ENCODE data around the gene TUBA1B.
A peak's percentile ranks its signal among the peaks of the same experiment; 100 is the strongest.

Gene TUBA1B

DNA sequence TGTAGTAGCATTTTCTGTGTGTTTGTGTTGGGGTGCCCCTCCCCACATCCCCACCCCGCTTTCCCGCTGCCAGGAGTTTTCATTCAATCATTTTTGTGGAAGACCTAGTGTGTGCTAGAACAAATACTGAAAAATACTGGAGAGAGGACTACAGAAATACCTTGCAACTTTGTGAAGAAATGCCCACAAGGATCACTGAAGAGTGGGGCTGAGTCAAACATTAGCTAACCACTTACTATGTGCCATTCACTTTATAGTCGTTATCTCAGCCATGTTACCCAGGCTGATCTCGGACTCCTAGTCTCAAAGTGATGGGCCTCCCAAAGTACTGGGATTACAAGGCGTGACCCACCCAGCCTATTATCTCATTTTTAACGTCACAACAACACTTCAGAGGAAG, 20.0 kb downstream of the TUBA1B start:
- peaks cover 6% of the 10 kb centered on the region; the same call in 1 of the 2 replicates for H3K36me3 ChIP-seq
- peak overlapping the region; percentile 36; the same call in 1 of the 2 replicates for H3K27ac ChIP-seq
- peak overlapping the region; percentile 98 for H3K4me3 ChIP-seq (ENCODE audit: low read depth, low read length)
- no peak for DNase-seq
- H3K27me3 ChIP-seq (ENCODE audit: insufficient read depth, low read depth, severe bottlenecking): no peaks in the 10 kb centered on the region
- H3K9me3 ChIP-seq (ENCODE audit: severe bottlenecking): peaks cover 3% of the 10 kb centered on the region
- TF ChIP-seq, protein P1, sequence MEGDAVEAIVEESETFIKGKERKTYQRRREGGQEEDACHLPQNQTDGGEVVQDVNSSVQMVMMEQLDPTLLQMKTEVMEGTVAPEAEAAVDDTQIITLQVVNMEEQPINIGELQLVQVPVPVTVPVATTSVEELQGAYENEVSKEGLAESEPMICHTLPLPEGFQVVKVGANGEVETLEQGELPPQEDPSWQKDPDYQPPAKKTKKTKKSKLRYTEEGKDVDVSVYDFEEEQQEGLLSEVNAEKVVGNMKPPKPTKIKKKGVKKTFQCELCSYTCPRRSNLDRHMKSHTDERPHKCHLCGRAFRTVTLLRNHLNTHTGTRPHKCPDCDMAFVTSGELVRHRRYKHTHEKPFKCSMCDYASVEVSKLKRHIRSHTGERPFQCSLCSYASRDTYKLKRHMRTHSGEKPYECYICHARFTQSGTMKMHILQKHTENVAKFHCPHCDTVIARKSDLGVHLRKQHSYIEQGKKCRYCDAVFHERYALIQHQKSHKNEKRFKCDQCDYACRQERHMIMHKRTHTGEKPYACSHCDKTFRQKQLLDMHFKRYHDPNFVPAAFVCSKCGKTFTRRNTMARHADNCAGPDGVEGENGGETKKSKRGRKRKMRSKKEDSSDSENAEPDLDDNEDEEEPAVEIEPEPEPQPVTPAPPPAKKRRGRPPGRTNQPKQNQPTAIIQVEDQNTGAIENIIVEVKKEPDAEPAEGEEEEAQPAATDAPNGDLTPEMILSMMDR (IDR thresholded peaks at IDR 0.05; ENCODE audit: low read depth, low read length): no peak

DNA sequence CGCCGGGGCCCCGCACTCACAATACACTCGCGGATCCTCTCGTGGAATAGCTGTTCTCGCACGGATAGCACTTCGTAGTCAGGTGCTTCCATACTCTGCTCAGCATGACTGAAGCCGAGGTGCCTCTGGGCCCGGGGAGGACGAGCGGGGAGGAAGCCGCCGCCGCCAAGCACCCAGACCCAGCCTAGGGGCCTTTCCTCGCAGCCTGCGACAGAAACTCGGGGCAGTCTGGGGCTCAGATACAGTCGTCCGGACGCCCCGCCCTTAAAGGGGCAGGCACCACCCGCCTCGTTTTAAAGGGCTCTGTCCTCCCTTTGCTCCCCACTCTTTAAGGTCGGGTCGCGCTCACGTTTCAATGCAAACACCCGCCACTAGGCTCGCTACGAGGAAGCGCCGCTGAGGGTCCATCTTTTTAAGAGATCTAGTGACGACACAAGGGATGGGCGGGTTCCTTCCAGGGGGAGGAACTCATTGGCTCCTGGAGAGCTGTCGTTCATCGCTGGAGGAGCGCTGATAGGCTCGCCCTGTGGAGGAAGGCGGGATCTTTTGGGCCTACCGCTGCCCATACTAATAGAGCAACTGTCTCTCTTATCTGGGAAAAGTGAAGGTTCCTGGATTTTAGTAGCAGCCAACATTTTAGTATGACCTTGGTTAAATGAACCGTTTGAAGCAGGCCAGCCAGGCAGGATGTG, 20.6 kb downstream of the TUBA1B start, which contains the start of gene LMBR1L:
TSS of gene LMBR1L (minus strand) at position 384 of the 692 bp plus-strand sequence. CDS start at position 92, 292 bp downstream.
- Histone ChIP-seq H3K36me3 (peaks cover 11% of the 10 kb centered on the region; the same call in 1 of the 2 replicates), H3K27me3 (ENCODE audit: insufficient read depth, low read depth, severe bottlenecking) (no peaks in the 10 kb centered on the region), H3K4me3 (ENCODE audit: low read depth, low read length) (peak within 1 kb of the TSS; percentile 98), H3K27ac (peak within 1 kb of the TSS; percentile 72), H3K9me3 (ENCODE audit: severe bottlenecking) (peaks cover 3% of the 10 kb centered on the region)
- TF ChIP-seq, protein P1 (IDR thresholded peaks at IDR 0.05; ENCODE audit: low read depth, low read length): peak; percentile 39; the same call in 1 of the 2 replicates
- peak; percentile 96 for DNase-seq

DNA sequence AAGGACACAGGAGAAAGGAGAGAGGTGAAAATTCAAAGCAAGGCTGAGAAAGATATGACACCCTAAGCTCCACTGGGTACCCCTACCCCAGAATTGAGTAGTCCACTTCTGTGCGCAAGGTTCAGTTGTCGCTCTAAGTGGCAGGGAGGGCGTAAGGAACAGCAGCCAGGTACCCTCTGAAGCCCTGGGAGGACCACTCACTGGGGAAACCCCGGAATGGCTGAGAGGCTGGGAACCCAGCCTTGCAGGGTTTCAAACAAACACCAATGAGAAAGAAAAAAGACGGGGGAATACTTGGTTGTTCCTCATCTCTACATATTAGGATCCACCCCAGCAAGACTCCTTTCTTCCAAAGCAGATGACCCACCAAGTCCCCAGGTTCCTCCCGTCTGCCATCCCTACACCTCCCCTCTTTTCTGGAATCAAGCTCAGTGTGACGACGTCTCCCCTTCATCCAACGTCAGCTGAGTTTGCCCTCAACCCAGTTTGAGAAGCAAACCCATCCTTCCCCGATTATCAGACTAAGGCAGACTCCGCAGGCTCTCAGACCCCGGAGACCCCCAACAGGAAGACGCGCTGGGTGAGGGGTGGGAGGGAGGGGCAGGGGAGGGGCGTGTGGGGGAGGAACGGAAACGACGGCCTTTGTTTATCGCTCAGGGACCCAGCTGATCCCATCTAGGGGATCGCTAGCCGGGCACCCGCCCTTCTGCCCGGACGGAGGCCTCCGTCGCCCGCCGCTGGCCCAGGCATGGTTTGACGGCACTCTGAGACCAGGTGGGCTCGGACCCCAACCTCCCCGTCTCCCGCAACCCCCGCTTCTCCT, 21.3 kb downstream of the TUBA1B start:
- peaks cover 3% of the 10 kb centered on the region for H3K9me3 ChIP-seq (ENCODE audit: severe bottlenecking)
- DNase-seq: no peak

DNA sequence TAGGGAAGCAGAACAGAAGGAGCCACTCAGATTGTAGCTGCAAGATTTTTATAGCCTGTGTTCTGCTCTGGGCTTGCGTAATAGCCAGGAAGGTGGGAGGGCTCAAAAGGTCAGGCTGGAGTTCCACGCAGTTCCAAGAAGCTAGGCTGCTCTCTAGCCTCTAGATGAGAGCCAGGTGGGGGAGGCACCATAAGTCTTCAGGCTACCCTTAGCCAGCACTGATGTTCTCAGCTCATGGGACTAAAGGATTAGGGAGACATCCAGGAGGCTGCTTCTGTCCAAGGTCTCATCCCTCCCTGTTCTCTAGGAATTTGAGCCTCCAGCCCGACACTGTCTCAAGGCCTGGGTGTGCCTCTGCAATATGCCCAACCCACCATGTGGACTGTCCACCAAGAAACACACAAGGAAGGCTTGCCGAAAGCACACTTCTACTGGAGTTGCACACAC, 22.2 kb downstream of the TUBA1B start:
- peak; percentile 53 for DNase-seq
- TF ChIP-seq, protein P1 (IDR thresholded peaks at IDR 0.05; ENCODE audit: low read depth, low read length): no peak
- H3K27ac ChIP-seq: no peak overlapping the region
- peaks cover 24% of the 10 kb centered on the region for H3K36me3 ChIP-seq
- H3K4me3 ChIP-seq (ENCODE audit: low read depth, low read length): no peak overlapping the region
- H3K9me3 ChIP-seq (ENCODE audit: severe bottlenecking): peaks cover 3% of the 10 kb centered on the region
- no peaks in the 10 kb centered on the region for H3K27me3 ChIP-seq (ENCODE audit: insufficient read depth, low read depth, severe bottlenecking)

More for the DNA sequence above, 21.3 kb downstream of the TUBA1B start:
- Histone ChIP-seq H3K27ac (peak overlapping the region; percentile 72), H3K36me3 (peaks cover 16% of the 10 kb centered on the region), H3K4me3 (ENCODE audit: low read depth, low read length) (peak overlapping the region; percentile 98), H3K27me3 (ENCODE audit: insufficient read depth, low read depth, severe bottlenecking) (no peaks in the 10 kb centered on the region)
- TF ChIP-seq, protein P1 (IDR thresholded peaks at IDR 0.05; ENCODE audit: low read depth, low read length): no peak

DNA sequence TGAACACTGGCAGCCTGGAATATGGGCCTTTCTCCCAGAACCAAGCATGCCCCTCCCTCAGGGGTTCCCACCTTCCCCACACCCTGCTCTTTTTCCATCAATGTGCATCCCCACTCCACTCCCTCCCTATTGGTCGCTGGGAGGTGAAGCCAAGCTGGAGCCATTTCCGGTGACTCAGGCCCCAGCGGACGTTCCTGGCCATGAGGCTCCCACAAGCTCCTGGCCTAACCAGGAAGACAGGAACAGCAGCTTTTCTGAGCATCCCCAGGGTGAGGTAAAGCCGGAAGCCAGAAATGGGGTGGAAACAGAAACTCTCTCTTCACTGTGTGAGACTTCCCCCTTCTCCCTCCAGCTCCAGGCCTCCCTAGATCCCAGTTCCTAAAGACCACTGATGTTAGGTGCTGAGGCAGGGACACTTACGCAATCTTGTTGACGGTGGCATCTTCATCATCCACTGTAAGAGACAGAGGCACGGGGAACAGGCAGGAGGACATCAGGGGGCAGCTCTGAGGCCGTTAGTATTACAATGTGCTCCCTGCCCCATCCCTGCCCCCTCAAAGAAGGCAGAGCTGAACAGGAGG, 25.6 kb downstream of the TUBA1B start:
- DNase-seq: no peak
- no peaks in the 10 kb centered on the region for H3K9me3 ChIP-seq (ENCODE audit: severe bottlenecking)
- peaks cover 56% of the 10 kb centered on the region for H3K36me3 ChIP-seq
- H3K27me3 ChIP-seq (ENCODE audit: insufficient read depth, low read depth, severe bottlenecking): no peaks in the 10 kb centered on the region
- TF ChIP-seq, protein P1 (IDR thresholded peaks at IDR 0.05; ENCODE audit: low read depth, low read length): no peak
- no peak overlapping the region for H3K4me3 ChIP-seq (ENCODE audit: low read depth, low read length)
- no peak overlapping the region for H3K27ac ChIP-seq

Measured in WERI-Rb-1 (cell line).